ENCODE results near the gene SNX15.
"Not testable (repeated sequence)": the region's sequence is repeated elsewhere in the genome, so short reads cannot be mapped to it uniquely, and the experiment has no call there.

The SNX15 gene

GRCh38 chr11:65027213-65028067, at the start of gene SNX15:
Gene SNX15, plus strand, starts transcription at chr11:65027439. Its CDS starts 99 bp downstream, at chr11:65027538.
- DNase-seq (ENCODE audit: low read depth in 3 of 3), result peak; percentile 85 to 91 (median 89)

GRCh38 chr11:64983339-64983738, 43.9 kb upstream of the SNX15 start:
- not testable (repeated sequence) for DNase-seq (ENCODE audit: low read depth in 3 of 3)

GRCh38 chr11:64987998-64988854, 39.0 kb upstream of the SNX15 start:
- no peak for DNase-seq (ENCODE audit: low read depth in 3 of 3)

GRCh38 chr11:64989416-64989815, 37.8 kb upstream of the SNX15 start:
- DNase-seq (ENCODE audit: low read depth in 3 of 3), result no peak

GRCh38 chr11:64990222-64990923, 36.9 kb upstream of the SNX15 start:
- DNase-seq (ENCODE audit: low read depth in 3 of 3), result no peak

GRCh38 chr11:64994318-64994717, 32.9 kb upstream of the SNX15 start:
- DNase-seq (ENCODE audit: low read depth in 3 of 3), result no peak

GRCh38 chr11:64996327-64996709, 30.9 kb upstream of the SNX15 start:
- no peak for DNase-seq (ENCODE audit: low read depth in 3 of 3)

GRCh38 chr11:64996710-64997380, 30.4 kb upstream of the SNX15 start, which contains the start of gene BATF2:
Gene BATF2, minus strand, starts transcription at chr11:64996971. Its CDS starts 57 bp downstream, at chr11:64996914.
- DNase-seq (ENCODE audit: low read depth in 3 of 3), result no peak

GRCh38 chr11:64998141-64998540, 29.1 kb upstream of the SNX15 start:
- no peak for DNase-seq (ENCODE audit: low read depth in 3 of 3)

- no peak for DNase-seq (ENCODE audit: low read depth in 3 of 3)
These were observed 28.4 kb upstream of the SNX15 start for GRCh38 chr11:64998690-64999431.

GRCh38 chr11:64999478-64999877, 27.8 kb upstream of the SNX15 start:
- DNase-seq (ENCODE audit: low read depth in 3 of 3), result no peak

GRCh38 chr11:65002706-65003105, 24.5 kb upstream of the SNX15 start:
- DNase-seq (ENCODE audit: low read depth in 3 of 3), result no peak

- DNase-seq (ENCODE audit: low read depth in 3 of 3), result no peak
These were observed 24.0 kb upstream of the SNX15 start for GRCh38 chr11:65003282-65003681.

GRCh38 chr11:65003968-65004367, 23.3 kb upstream of the SNX15 start:
- DNase-seq (ENCODE audit: low read depth in 3 of 3), result not testable (repeated sequence)

- no peak for DNase-seq (ENCODE audit: low read depth in 3 of 3)
These were observed 19.2 kb upstream of the SNX15 start for GRCh38 chr11:65008016-65008415.

GRCh38 chr11:65008873-65009272, 18.4 kb upstream of the SNX15 start:
- DNase-seq (ENCODE audit: low read depth in 3 of 3), result no peak

GRCh38 chr11:65013130-65013887, 13.9 kb upstream of the SNX15 start:
- DNase-seq (ENCODE audit: low read depth in 3 of 3), result peak; percentile 86 to 89 (median 88)

GRCh38 chr11:65013888-65014725, 13.1 kb upstream of the SNX15 start, which contains the start of gene ARL2:
Gene ARL2, plus strand, starts transcription at chr11:65014160. Its CDS starts 48 bp downstream, at chr11:65014208.
- peak; percentile 67 to 79 (median 74) for DNase-seq (ENCODE audit: low read depth in 3 of 3)

- DNase-seq (ENCODE audit: low read depth in 3 of 3), result no peak
These were observed 12.5 kb upstream of the SNX15 start for GRCh38 chr11:65014726-65015227.
